ENCODE data around the gene LRP1. TPM values are rescaled to one million over a fixed set of nuclear protein-coding genes. Genes with fewer than 3 reads are reported as not detected.

Gene LRP1
- polyA plus RNA-seq, 3 donors, result 60.9 to 106 (median 84.0) TPM

GRCh38 chr12:57180321-57180989, 52.2 kb downstream of the LRP1 start:
- DNase-seq (ENCODE audit: extremely low read depth in 1 of 11, low read depth in 9 of 11, low spot score in 4 of 11), result no peak

- no peak for DNase-seq (ENCODE audit: extremely low read depth in 1 of 11, low read depth in 9 of 11, low spot score in 4 of 11)
These were observed 52.8 kb downstream of the LRP1 start for GRCh38 chr12:57181072-57181471.

GRCh38 chr12:57181561-57182155, 53.4 kb downstream of the LRP1 start:
- no peak for DNase-seq (ENCODE audit: extremely low read depth in 1 of 11, low read depth in 9 of 11, low spot score in 4 of 11)

GRCh38 chr12:57182918-57183575, 54.8 kb downstream of the LRP1 start:
- DNase-seq (ENCODE audit: extremely low read depth in 1 of 11, low read depth in 9 of 11, low spot score in 4 of 11), result peak; percentile 31 to 65 (median 48)

GRCh38 chr12:57183939-57184725, 55.8 kb downstream of the LRP1 start:
- no peak for DNase-seq (ENCODE audit: extremely low read depth in 1 of 11, low read depth in 9 of 11, low spot score in 4 of 11)

GRCh38 chr12:57185403-57185802, 57.1 kb downstream of the LRP1 start:
- DNase-seq (ENCODE audit: extremely low read depth in 1 of 11, low read depth in 9 of 11, low spot score in 4 of 11), result no peak

- no peak for DNase-seq (ENCODE audit: extremely low read depth in 1 of 11, low read depth in 9 of 11, low spot score in 4 of 11)
These were observed 57.7 kb downstream of the LRP1 start for GRCh38 chr12:57185906-57186508.

GRCh38 chr12:57187222-57188089, 59.2 kb downstream of the LRP1 start:
- DNase-seq (ENCODE audit: extremely low read depth in 1 of 11, low read depth in 9 of 11, low spot score in 4 of 11), result no peak

GRCh38 chr12:57188090-57188425, 59.8 kb downstream of the LRP1 start:
- DNase-seq (ENCODE audit: extremely low read depth in 1 of 11, low read depth in 9 of 11, low spot score in 4 of 11), result no peak

- no peak for DNase-seq (ENCODE audit: extremely low read depth in 1 of 11, low read depth in 9 of 11, low spot score in 4 of 11)
These were observed 61.8 kb downstream of the LRP1 start for GRCh38 chr12:57190037-57190436.

- DNase-seq (ENCODE audit: extremely low read depth in 1 of 11, low read depth in 9 of 11, low spot score in 4 of 11), result no peak
These were observed 62.5 kb downstream of the LRP1 start for GRCh38 chr12:57190821-57191220.

- DNase-seq (ENCODE audit: extremely low read depth in 1 of 11, low read depth in 9 of 11, low spot score in 4 of 11), result no peak
These were observed 63.1 kb downstream of the LRP1 start for GRCh38 chr12:57191410-57191809.

GRCh38 chr12:57192920-57193319, 64.6 kb downstream of the LRP1 start:
- DNase-seq (ENCODE audit: extremely low read depth in 1 of 11, low read depth in 9 of 11, low spot score in 4 of 11), result no peak

- no peak for DNase-seq (ENCODE audit: extremely low read depth in 1 of 11, low read depth in 9 of 11, low spot score in 4 of 11)
These were observed 65.5 kb downstream of the LRP1 start for GRCh38 chr12:57193706-57194245.

- DNase-seq (ENCODE audit: extremely low read depth in 1 of 11, low read depth in 9 of 11, low spot score in 4 of 11), result no peak
These were observed 66.0 kb downstream of the LRP1 start for GRCh38 chr12:57194253-57194652.

- DNase-seq (ENCODE audit: extremely low read depth in 1 of 11, low read depth in 9 of 11, low spot score in 4 of 11), result no peak
These were observed 66.9 kb downstream of the LRP1 start for GRCh38 chr12:57195186-57195585.

- DNase-seq (ENCODE audit: extremely low read depth in 1 of 11, low read depth in 9 of 11, low spot score in 4 of 11), result no peak
These were observed 67.5 kb downstream of the LRP1 start for GRCh38 chr12:57195611-57196371.

GRCh38 chr12:57196439-57196838, 68.2 kb downstream of the LRP1 start:
- no peak for DNase-seq (ENCODE audit: extremely low read depth in 1 of 11, low read depth in 9 of 11, low spot score in 4 of 11)
